B cell (primary cell): ENCODE data around the gene MYT1.

Experiments
- EZH2 ChIP-seq: IDR thresholded peaks from 2 replicates; pipeline ENCODE4 v1.6.1; 2012; ENCODE audit warnings: borderline replicate concordance, low read depth, mild to moderate bottlenecking, moderate library complexity, low read length; ENCODE audit not compliant: insufficient read depth, poor library complexity, severe bottlenecking
- TF ChIP-seq, protein P1 (sequence below): fragments of 200-600 bp; IDR thresholded peaks from one replicate; pipeline ENCODE4 v1.8.0; 2022; ENCODE audit warnings: antibody characterized with exemption, mild to moderate bottlenecking

DNA sequence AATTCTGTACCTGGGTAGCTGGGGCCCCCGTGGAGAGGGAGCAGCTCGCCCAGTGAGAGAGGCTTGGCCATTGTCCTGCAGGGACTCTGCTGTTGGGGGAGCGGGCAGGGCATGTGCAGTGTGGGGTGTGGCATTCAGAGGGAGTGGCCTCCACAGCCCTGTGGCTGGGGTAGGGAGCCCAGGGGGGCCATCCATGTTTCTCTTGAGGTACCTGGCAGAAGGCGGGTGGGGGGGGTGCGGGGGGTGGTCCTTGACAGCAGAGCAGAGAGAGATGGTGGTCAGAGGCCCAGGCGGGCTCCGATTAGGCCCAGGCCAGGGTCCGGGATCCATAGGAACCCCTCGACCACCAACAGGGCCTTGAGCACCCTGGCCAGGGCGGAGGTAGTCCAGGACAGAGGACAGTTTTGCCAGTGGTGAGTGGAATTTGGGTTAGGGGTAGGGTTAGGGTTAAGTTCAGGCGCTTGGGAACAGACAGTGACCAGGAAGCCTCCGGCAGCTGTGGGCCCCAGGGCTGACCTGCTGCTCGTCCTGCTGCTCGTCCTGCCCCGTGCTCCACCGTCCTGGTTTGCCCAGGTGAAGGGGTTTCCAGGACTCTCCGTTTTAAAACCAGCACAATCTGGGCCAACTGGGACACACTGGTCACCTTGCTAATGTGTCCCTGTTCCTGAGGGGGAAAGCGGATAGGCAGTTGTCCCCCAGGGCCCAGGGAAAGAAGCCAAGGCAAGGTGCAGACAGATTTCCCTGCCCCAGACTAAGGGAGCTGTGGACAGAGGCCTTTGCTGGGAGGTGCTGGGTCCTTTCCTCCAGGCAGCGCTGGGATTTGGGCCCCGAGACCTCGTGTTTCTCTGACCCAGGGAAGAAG, 24.8 kb upstream of the MYT1 start:
- TF ChIP-seq, protein P1, sequence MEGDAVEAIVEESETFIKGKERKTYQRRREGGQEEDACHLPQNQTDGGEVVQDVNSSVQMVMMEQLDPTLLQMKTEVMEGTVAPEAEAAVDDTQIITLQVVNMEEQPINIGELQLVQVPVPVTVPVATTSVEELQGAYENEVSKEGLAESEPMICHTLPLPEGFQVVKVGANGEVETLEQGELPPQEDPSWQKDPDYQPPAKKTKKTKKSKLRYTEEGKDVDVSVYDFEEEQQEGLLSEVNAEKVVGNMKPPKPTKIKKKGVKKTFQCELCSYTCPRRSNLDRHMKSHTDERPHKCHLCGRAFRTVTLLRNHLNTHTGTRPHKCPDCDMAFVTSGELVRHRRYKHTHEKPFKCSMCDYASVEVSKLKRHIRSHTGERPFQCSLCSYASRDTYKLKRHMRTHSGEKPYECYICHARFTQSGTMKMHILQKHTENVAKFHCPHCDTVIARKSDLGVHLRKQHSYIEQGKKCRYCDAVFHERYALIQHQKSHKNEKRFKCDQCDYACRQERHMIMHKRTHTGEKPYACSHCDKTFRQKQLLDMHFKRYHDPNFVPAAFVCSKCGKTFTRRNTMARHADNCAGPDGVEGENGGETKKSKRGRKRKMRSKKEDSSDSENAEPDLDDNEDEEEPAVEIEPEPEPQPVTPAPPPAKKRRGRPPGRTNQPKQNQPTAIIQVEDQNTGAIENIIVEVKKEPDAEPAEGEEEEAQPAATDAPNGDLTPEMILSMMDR = no peak
- no peak for TF ChIP-seq EZH2
